Right lobe of liver (tissue), 4 donors: ENCODE results near the gene RAMP2.

ENCODE experiments used
- CTCF ChIP-seq, 4 donors: fragments of 200-600 bp in 3 of 4; fragments of 450-650 bp in 1 of 4; IDR thresholded peaks; one replicate each; pipeline versions ENCODE4 v1.5.1 to v1.8.0; 2016 to 2022; ENCODE audit warnings: antibody characterized with exemption in 4 of 4, mild to moderate bottlenecking in 2 of 4
- POLR2A ChIP-seq: fragments of 450-650 bp; IDR thresholded peaks from one replicate; pipeline ENCODE4 v1.6.1; 2017; ENCODE audit warnings: antibody characterized with exemption, mild to moderate bottlenecking
- donor health status: DM: no; HTN: no; CAD: no.
- donor health status: DM: no; HTN: no; CAD: no.
- donor health status: DM: no; HTN: yes; CAD: no.

GRCh38 chr17:42759982-42760651 lies 910 bp upstream of the RAMP2 start:
- TF ChIP-seq CTCF (IDR thresholded peaks at IDR 0.05): no peak
- TF ChIP-seq POLR2A: no peak
